DOHH2 (cell line): ENCODE measurements around the gene EMID1.

Experiments used
- H3F3A ChIP-seq: fragments of 200-600 bp; sonication (generic), shearing (Covaris generic); 2 replicates; pipeline ENCODE4 v1.6.0; 2016; ENCODE audit warnings: antibody characterized with exemption, mild to moderate bottlenecking; ENCODE audit not compliant: control insufficient read depth, insufficient read depth
- H3K27ac ChIP-seq: fragments of 200-600 bp; sonication (generic); 2 replicates; pipeline ENCODE4 v1.5.1; 2014; ENCODE audit warnings: low read depth, mild to moderate bottlenecking, low read length, moderate library complexity
- H3K27me3 ChIP-seq: fragments of 200-600 bp; sonication (generic); 2 replicates; pipeline ENCODE4 v1.6.1; 2014; ENCODE audit warnings: mild to moderate bottlenecking, low read length, mixed read lengths; ENCODE audit not compliant: control insufficient read depth
- H3K36me3 ChIP-seq: fragments of 200-600 bp; sonication (generic); 2 replicates; pipeline ENCODE4 v1.6.1; 2014; ENCODE audit warnings: mild to moderate bottlenecking, low read length, moderate library complexity, mixed read lengths; ENCODE audit not compliant: control insufficient read depth
- H3K4me1 ChIP-seq: fragments of 200-600 bp; sonication (generic); 2 replicates; pipeline ENCODE4 v1.6.1; 2014; ENCODE audit warnings: mild to moderate bottlenecking, low read length, mixed read lengths; ENCODE audit not compliant: control insufficient read depth
- H3K4me2 ChIP-seq: fragments of 200-600 bp; sonication (generic); 2 replicates; pipeline ENCODE4 v1.6.0; 2014; ENCODE audit warnings: mild to moderate bottlenecking, low read length, moderate library complexity
- H3K4me3 ChIP-seq: fragments of 200-600 bp; sonication (generic); 2 replicates; pipeline ENCODE4 v1.5.1; 2014; ENCODE audit warnings: mild to moderate bottlenecking, low read length, mixed read lengths
- H3K79me2 ChIP-seq: fragments of 200-600 bp; sonication (generic); 2 replicates; pipeline ENCODE4 v1.6.1; 2014; ENCODE audit warnings: mild to moderate bottlenecking, low read length, mixed read lengths; ENCODE audit not compliant: control insufficient read depth
- H3K9me2 ChIP-seq: fragments of 200-600 bp; sonication (generic); replicated peaks from 2 replicates; pipeline ENCODE4 v1.6.1; 2014; ENCODE audit warnings: mild to moderate bottlenecking, low read length, mixed read lengths; ENCODE audit not compliant: control insufficient read depth
- H3K9me3 ChIP-seq: fragments of 200-600 bp; sonication (generic); 2 replicates; pipeline ENCODE4 v1.6.1; 2014; ENCODE audit warnings: antibody characterized with exemption, low read length, mixed read lengths; ENCODE audit not compliant: control insufficient read depth, insufficient read depth
- H4K20me1 ChIP-seq: fragments of 200-600 bp; sonication (generic); 2 replicates; pipeline ENCODE4 v1.6.0; 2014; ENCODE audit warnings: low read depth, mild to moderate bottlenecking, antibody characterized with exemption, low read length, moderate library complexity; ENCODE audit not compliant: control insufficient read depth, insufficient read depth
- CTCF ChIP-seq: fragments of 200-600 bp; sonication (generic); IDR thresholded peaks from one replicate; pipeline ENCODE4 v1.5.1; 2014; ENCODE audit warnings: antibody characterized with exemption, mild to moderate bottlenecking, low read depth, low read length; ENCODE audit not compliant: poor library complexity, severe bottlenecking
- EZH2phosphoT487 ChIP-seq: fragments of 200-600 bp; sonication (generic); IDR thresholded peaks from 2 replicates; pipeline ENCODE4 v1.6.1; 2017; ENCODE audit warnings: borderline replicate concordance, mild to moderate bottlenecking, antibody characterized with exemption, low read length, moderate library complexity, mixed read lengths

Gene EMID1

GRCh38 chr22:29172216-29172615 lies 33.5 kb upstream of the EMID1 start:
- H3K27ac ChIP-seq = no peak overlapping the region
- no peaks in the 10 kb centered on the region for H3K36me3 ChIP-seq
- H3K9me2 ChIP-seq = no peaks in the 10 kb centered on the region
- H3K4me3 ChIP-seq = no peak overlapping the region
- H3K9me3 ChIP-seq = no peaks in the 10 kb centered on the region
- H4K20me1 ChIP-seq = no peaks in the 10 kb centered on the region
- no peak for TF ChIP-seq EZH2phosphoT487
- TF ChIP-seq CTCF = no peak
- H3K79me2 ChIP-seq = no peaks in the 10 kb centered on the region
- H3K4me2 ChIP-seq = no peak overlapping the region
- H3F3A ChIP-seq = no peaks in the 10 kb centered on the region
- H3K27me3 ChIP-seq = peaks cover 14% of the 10 kb centered on the region; the same call in 1 of the 2 replicates
- peaks cover 6% of the 10 kb centered on the region for H3K4me1 ChIP-seq

- Histone ChIP-seq H3K9me2 (no peaks in the 10 kb centered on the region), H3K27ac (no peak overlapping the region), H3K27me3 (peaks cover 8% of the 10 kb centered on the region; the same call in 1 of the 2 replicates), H3K9me3 (no peaks in the 10 kb centered on the region), H4K20me1 (no peaks in the 10 kb centered on the region), H3K4me1 (no peaks in the 10 kb centered on the region), H3K36me3 (no peaks in the 10 kb centered on the region), H3F3A (no peaks in the 10 kb centered on the region), H3K79me2 (no peaks in the 10 kb centered on the region), H3K4me3 (no peak overlapping the region), H3K4me2 (no peak overlapping the region)
- TF ChIP-seq EZH2phosphoT487 (no peak), CTCF (no peak)
Measured at GRCh38 chr22:29175312-29175835, 30.3 kb upstream of the EMID1 start.

- Histone ChIP-seq H3K4me3 (no peak overlapping the region), H3K27ac (no peak overlapping the region)
- TF ChIP-seq EZH2phosphoT487 (no peak), CTCF (no peak)
Measured at GRCh38 chr22:29183971-29184848, 21.5 kb upstream of the EMID1 start.

More at GRCh38 chr22:29183971-29184848, 21.5 kb upstream of the EMID1 start:
- H3K27me3 ChIP-seq = no peaks in the 10 kb centered on the region
- H3K79me2 ChIP-seq = no peaks in the 10 kb centered on the region
- H3K9me2 ChIP-seq = no peaks in the 10 kb centered on the region
- no peak overlapping the region for H3K4me2 ChIP-seq
- H3F3A ChIP-seq = no peaks in the 10 kb centered on the region
- no peaks in the 10 kb centered on the region for H3K9me3 ChIP-seq
- H3K4me1 ChIP-seq = no peaks in the 10 kb centered on the region
- H3K36me3 ChIP-seq = no peaks in the 10 kb centered on the region
- no peaks in the 10 kb centered on the region for H4K20me1 ChIP-seq
